C4-2B (cell line): ENCODE data around the gene IFIT1.

Experiments used
- H3K27ac ChIP-seq: fragments of 450-650 bp; 2 replicates; pipeline ENCODE4 v1.5.1; 2017
- CTCF ChIP-seq: fragments of 450-650 bp; conservative IDR thresholded peaks from 2 replicates; pipeline ENCODE4 v1.5.1; 2017; ENCODE audit warnings: mild to moderate bottlenecking
- ZFX ChIP-seq: fragments of 450-650 bp; IDR thresholded peaks from 2 replicates; pipeline ENCODE4 v1.6.1; 2017

The IFIT1 gene

GRCh38 chr10:89413398-89413912, 21.0 kb downstream of the IFIT1 start:
- H3K27ac ChIP-seq = no peak overlapping the region
- TF ChIP-seq CTCF (no peak), ZFX (no peak)

DNA sequence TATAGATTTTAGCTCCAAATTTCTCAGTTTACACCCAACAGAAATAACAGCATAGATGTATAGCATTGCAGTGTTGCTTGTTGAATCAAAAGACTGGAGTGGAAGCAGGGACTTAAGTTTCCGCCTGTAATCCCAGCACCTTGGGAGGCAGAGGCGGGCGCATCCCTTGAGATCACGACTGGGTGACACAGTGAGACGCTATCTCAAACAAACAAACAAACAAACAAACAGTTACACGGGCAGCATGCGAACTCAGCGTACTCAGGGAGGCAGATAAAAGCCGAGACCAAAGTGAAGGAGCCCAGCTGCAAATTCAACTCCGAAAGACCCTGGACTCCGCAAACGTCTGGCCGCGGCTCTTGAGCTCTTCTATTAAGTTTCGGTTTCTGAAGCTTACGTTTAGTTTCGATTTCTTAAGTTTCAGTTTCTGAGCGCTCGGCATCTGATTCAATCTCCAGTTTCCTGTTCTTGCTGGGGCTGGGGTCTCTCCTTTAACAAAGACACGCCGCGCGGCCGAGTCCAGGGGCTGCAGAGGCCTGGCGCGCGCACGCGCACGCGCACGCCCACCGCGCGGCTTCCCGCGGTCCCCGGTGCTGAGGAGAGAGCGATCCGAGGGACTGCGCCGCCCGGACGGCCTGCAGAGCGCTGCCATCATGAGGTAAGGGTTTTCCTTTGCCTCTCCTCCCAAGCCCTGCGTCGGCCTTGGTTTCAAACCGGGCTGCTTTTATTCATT, 21.9 kb downstream of the IFIT1 start, which contains the start of gene IFIT5:
IFIT5 (plus strand) TSS at position 423 of the 733 bp plus-strand sequence; CDS start at position 654, 231 bp downstream.
- TF ChIP-seq ZFX = peak; percentile 55
- TF ChIP-seq CTCF = no peak
- peak within 1 kb of the TSS; percentile 38 for H3K27ac ChIP-seq

DNA sequence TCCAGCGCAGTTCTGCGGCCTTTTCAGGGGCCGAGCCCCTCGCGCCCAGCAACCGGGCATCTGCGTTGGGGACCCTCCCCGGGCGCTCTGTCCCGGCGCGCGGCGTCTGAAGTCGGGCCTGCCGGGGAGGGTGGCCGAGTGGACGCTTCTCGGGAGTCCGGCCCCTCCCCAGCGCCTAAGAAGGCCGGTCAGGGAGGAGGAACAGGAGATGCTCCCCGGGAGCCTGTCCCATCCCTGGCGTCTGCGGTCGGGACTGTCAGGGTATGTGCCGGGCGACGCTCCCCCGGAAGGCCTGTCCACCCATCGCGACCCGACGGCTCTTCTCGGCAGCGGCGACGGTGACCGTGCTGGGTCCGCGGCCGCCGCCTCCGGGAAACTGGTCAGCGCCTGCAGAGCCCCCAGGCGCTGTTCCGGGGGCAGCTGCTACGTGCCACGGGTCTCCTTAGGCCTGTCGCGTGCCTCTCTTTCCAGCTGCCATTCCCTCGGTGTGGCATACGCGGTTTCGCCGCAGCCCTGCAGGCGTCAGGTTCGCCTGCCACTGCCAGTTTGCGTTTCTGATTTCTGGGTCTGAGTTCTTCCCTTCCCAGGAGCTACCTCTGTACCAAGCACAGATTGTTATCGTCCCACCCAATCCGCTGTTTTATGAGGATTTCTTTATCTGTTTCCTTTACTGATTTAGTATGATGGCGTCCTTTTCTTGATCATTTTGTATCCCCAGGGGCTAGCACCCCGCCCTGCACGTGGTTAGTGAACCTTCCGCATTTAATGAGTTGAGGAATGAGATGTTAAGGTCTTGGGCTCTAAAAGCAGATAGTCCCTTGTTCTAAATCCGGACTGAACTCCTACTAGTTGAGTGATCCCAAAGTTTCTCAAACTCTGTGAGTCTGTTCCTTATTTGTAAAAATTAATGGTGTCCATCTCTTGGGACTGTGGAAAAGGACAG, 22.7 kb downstream of the IFIT1 start:
- TF ChIP-seq CTCF = no peak
- peak; percentile 24; the same call in 1 of the 2 replicates for TF ChIP-seq ZFX
- H3K27ac ChIP-seq = peak overlapping the region; percentile 38

GRCh38 chr10:89416465-89416864, 24.0 kb downstream of the IFIT1 start:
- H3K27ac ChIP-seq = no peak overlapping the region
- TF ChIP-seq ZFX (no peak), CTCF (no peak)

DNA sequence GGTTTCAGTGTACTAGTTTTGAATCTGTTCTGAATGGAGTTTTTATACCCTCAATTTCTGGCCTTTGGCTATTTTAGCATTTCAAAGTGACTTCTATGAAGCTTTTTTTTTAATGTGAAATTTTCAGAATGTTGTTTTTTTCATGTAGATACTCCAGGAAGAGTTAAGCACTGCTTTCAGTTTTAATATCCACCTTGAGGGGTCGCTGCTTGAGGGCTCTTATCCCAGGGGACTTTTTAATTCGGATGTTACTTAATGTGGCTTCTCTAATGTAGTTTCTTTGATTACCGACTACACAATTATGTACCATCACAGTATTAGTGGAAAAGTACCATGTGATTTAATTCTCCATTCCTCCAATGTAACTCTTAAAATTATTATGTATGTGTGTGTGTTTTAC, 27.1 kb downstream of the IFIT1 start:
- no peak overlapping the region for H3K27ac ChIP-seq
- TF ChIP-seq CTCF (no peak; the same call in 1 of the 2 replicates), ZFX (no peak)

DNA sequence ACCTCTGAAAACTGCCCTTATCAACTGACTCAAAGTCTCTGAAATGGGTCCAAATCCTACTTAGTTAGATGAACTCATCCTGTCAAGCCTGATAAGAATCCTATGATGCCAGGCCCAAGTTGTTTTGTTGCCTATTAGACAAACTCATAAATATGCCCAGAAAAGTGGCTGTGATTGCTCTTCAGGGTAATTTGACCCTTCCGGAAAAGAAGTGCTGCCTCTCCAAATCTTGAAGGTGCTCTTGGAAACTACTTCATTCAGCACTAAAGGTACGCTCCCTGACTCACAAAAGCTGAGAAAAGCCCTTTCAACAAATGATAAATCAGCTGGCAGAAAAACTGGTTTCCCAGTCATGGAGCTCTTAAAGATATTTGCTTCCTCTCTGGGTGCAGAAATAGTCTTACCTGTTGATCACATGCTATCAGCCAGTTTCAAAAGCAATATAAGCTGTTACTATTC, 28.6 kb downstream of the IFIT1 start:
- no peak overlapping the region for H3K27ac ChIP-seq

More for the DNA sequence above, 28.6 kb downstream of the IFIT1 start:
- TF ChIP-seq ZFX (no peak), CTCF (no peak)
